Spleen (tissue), 7 donors: ENCODE data around the gene PLPP1.

ENCODE experiments used
- CTCF ChIP-seq, 11 experiments: fragments of 200-600 bp in 7 of 11; fragments of 450-650 bp in 4 of 11; sonication (generic) in 4 of 11; IDR thresholded peaks in 8 of 11; conservative IDR thresholded peaks in 3 of 11; 1 replicate in 7 of 11; 2 replicates in 4 of 11; pipeline versions ENCODE4 v1.4.0 to v1.8.0; 2016 to 2021; ENCODE audit warnings: antibody characterized with exemption in 11 of 11, inconsistent platforms in 4 of 11, mild to moderate bottlenecking in 1 of 11
- POLR2A ChIP-seq, 3 donors: fragments of 450-650 bp; IDR thresholded peaks; one replicate each; pipeline ENCODE4 v1.5.1; 2017; ENCODE audit warnings: antibody characterized with exemption in 3 of 3, mild to moderate bottlenecking in 1 of 3
- donor health status: DM: no; HTN: no; CAD: no; lungs with moderate emphysema.
- donor health status: DM: no; HTN: no; CAD: no.
- donor health status: DM: no; HTN: no; CAD: no.

- TF ChIP-seq CTCF (IDR thresholded peaks at IDR 0.05 in 8 of 11, conservative IDR thresholded peaks at IDR 0.05 in 3 of 11) (no peak), POLR2A (IDR thresholded peaks at IDR 0.05) (no peak)
Observed at GRCh38 chr5:55483885-55484284, 50.9 kb downstream of the PLPP1 start.
